ENCODE measurements around the gene TNKS1BP1.
A peak's percentile ranks its signal among the peaks of the same experiment; 100 is the strongest.
"Not testable (repeated sequence)": the region's sequence is repeated elsewhere in the genome, so short reads cannot be mapped to it uniquely, and the experiment has no call there.

TNKS1BP1 gene

GRCh38 chr11:57283231-57283990 lies 41.3 kb downstream of the TNKS1BP1 start:
- no peak for DNase-seq

DNA sequence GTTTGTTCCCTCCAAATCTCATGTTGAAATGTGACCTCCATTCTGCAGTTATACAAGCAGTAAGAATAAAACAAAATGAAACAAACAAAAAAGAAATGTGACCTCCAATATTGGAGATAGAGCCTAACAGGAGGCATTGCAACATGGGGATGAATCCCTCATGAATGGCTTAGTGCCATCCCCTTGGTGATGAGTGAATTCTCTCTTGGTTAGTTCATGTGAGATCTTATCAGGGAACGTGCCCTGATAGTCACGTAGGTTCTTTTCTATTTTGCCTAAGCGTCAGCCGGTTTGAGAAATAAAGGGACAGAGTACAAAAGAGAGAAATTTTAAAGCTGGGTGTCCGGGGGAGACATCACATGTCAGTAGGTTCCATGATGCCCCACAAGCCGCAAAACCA lies 43.2 kb downstream of the TNKS1BP1 start:
- not testable (repeated sequence) for DNase-seq

DNA sequence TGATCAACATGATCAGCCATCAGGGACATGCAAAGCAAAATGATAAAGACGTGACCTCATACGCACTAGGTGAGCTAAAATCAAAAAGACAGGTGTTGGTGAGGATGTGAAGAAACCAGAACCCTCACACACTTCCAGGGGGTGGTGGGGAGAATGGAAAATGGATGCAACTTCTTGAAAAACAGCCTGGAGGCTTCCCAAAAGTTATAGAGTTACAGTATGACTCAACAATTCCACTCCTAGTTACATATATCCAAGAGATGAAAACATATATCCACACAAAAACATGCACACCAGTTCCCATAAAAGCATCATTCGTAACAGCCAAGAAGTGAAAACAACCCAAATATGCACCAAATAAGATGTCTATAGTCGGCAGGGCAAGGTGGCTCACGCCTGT lies 45.6 kb downstream of the TNKS1BP1 start:
- DNase-seq: no peak

GRCh38 chr11:57278721-57279095 lies 46.0 kb downstream of the TNKS1BP1 start:
- DNase-seq: no peak

- peak; percentile 21 to 41 for DNase-seq
Observed at GRCh38 chr11:57277845-57278720, 46.7 kb downstream of the TNKS1BP1 start.

DNA sequence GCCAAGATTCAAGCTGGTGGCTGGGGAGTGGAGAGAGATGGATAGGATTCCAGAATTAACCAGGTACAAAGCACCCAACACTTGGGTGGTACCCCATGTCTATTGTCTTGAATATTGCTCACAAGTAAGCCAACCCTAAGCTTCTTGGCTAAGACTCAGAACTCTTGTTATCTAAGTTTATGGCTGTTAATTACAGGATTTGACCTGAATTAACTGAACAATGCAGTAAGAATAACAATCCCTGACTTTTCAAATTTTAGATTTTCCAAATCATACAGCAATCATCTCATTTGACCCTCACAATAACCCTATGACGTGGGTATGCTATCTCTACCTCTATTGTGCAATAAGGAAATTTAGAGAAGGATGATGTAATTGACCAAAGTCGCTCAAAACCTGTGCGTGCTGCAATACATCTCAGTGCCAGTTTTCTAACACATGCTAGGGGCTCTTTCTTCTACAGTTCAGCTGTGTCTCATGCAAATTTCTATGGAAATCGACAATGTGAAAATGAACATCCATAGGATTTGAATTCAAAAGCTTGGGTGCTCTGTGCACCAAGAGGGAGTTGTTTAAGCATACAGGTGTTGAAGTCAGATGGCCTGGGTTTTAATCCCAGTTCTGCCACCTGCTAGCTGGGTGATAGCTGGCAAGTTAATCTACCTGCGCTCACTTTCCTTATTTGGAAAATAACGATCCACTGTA lies 47.6 kb downstream of the TNKS1BP1 start:
- DNase-seq: no peak

DNA sequence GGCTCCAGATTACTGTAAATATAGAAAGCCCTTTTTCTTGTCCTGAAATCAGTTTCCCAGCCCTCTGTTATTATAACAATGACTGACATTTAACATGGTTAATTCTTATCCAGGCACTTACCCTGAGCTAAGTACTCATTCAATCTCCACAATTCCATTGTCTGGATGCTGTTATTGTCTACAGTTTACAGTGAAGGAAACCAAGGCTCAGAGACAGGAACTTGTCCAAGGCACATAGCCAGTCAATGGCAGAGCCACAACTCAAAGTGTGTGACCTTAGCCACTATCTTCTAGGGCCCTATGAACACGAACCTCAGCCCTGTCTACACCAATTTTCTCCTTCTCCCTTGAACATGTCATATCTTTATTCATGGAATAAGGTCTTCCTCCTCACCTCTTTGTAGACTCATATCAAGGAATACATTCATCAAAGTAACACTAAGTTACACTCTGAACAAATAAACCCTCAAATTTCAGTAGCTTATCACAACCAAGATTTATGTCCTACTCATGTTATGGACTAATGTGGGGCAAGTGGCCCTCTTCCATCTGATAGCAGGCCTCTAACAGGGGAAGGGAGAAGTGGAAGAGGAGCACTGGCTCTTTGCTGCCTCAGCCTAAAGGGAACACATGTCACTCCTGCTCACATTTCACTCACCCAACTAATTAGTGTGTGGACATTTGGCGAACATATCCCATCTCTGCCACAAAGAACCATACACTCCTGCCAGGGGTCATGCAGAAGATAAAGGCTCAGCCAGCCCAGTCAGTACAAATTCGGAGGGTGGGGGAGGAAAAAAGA lies 48.4 kb downstream of the TNKS1BP1 start:
- no peak for DNase-seq

GRCh38 chr11:57275582-57275981 lies 49.2 kb downstream of the TNKS1BP1 start:
- no peak for DNase-seq

GRCh38 chr11:57274904-57275498 lies 49.8 kb downstream of the TNKS1BP1 start:
- no peak for DNase-seq

- DNase-seq: no peak
Observed at GRCh38 chr11:57273448-57274058, 51.2 kb downstream of the TNKS1BP1 start.

- no peak for DNase-seq
Observed at GRCh38 chr11:57269571-57270021, 55.2 kb downstream of the TNKS1BP1 start.

GRCh38 chr11:57266157-57266556 lies 58.6 kb downstream of the TNKS1BP1 start:
- no peak for DNase-seq

DNA sequence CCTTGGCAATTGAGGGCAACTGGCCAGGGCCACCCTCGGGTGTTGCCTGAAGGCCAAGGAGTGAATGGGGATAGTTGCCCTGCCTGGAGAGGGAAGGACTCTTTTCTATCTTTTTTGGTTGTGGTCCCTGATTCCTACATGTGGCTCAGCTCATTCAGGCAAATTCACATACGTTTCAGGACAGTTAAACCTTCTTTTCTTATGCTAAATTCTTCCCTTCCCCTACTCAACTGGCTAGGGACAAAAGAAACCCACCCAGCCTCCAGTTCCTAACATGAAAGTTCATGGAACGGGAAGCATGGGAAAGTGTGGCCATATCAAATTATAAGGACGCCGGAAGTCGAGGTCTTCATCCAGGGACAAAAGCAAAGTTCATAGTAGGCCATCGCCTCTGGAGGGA lies 61.4 kb downstream of the TNKS1BP1 start:
- DNase-seq: no peak

- DNase-seq: no peak
Observed at GRCh38 chr11:57262157-57262556, 62.6 kb downstream of the TNKS1BP1 start.

GRCh38 chr11:57260937-57261783 lies 63.6 kb downstream of the TNKS1BP1 start:
- DNase-seq: no peak

- DNase-seq: no peak
Observed at GRCh38 chr11:57256119-57256518, 68.6 kb downstream of the TNKS1BP1 start.

DNA sequence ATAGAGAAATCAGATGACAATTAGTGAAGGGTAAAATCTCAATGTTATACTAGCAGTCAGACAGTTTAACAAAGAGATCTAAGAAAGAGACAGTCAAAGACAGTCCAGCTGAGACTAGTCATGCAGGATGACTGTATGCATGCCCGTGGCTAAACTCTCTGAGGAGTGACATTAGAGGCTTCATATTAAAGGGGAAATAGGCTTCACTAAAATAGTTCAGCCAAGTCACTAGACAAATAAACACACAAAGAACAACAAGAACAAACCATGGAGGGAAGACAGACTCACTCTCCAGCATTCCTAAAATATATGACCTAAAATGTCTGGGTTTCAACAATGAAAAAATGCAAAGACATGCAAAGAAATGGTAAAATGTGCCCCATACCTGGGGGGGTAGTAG lies 69.1 kb downstream of the TNKS1BP1 start:
- DNase-seq: no peak

DNA sequence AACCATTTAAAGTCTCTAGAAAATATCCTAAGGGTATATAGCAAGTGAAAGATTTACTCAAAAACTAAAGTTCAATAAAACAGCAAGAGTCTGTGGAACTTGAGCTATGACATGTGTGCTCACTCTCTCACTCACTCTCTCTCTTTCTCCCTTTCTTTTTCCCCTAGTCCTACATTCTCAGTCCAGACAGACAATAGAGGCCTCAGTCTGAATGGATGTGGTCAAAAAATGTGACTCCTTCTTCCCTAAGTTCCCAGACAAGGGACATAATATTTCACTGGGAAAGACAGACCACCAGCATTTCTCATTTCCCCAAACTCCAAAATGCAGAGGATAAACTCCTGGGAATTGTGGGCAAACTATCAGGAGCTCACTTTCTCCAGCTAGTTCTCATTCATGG lies 70.1 kb downstream of the TNKS1BP1 start:
- DNase-seq: no peak

- DNase-seq: no peak
Observed at GRCh38 chr11:57251491-57252104, 73.2 kb downstream of the TNKS1BP1 start.

- no peak for DNase-seq
Observed at GRCh38 chr11:57251037-57251436, 73.7 kb downstream of the TNKS1BP1 start.

Data from SHP77 (cell line).